Right lobe of liver (tissue), 4 donors: ENCODE results near the gene TP53I11.

Experiments
- CTCF ChIP-seq, 4 donors: fragments of 200-600 bp in 3 of 4; fragments of 450-650 bp in 1 of 4; IDR thresholded peaks; one replicate each; pipeline versions ENCODE4 v1.5.1 to v1.8.0; 2016 to 2022; ENCODE audit warnings: antibody characterized with exemption in 4 of 4, mild to moderate bottlenecking in 2 of 4
- POLR2A ChIP-seq: fragments of 450-650 bp; IDR thresholded peaks from one replicate; pipeline ENCODE4 v1.6.1; 2017; ENCODE audit warnings: antibody characterized with exemption, mild to moderate bottlenecking
- donor health status: DM: no; HTN: no; CAD: no.
- donor health status: DM: no; HTN: no; CAD: no.
- donor health status: DM: no; HTN: yes; CAD: no.

DNA sequence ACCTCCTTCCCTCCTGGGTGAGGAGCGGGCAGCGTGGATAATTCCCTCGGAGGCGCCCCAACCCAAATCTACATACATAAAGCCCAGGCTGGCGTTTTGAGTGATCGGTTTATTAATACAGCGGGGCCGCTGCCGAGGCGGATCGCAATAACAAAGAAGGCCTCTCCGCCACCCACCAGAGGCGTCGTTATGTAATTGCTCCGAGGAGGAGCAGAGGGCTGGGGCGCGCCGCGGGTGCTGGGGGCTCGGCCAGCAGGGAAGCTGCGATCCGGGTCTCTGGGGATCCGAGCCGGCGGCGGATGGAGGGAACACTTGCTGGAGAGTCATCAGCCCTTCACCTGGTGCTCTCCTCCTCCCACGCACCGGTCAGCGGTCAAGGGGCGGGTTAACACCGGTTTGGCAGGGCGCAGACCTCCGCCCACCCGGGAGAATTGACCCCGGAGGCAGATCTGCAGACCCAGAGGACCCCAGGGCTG lies 6.4 kb upstream of the TP53I11 start:
- TF ChIP-seq POLR2A (no peak), CTCF (IDR thresholded peaks at IDR 0.05) (no peak)
